Measurements from ENCODE around the gene SAMD1.
A peak's percentile ranks its signal among the peaks of the same experiment; 100 is the strongest.

Gene SAMD1

DNA sequence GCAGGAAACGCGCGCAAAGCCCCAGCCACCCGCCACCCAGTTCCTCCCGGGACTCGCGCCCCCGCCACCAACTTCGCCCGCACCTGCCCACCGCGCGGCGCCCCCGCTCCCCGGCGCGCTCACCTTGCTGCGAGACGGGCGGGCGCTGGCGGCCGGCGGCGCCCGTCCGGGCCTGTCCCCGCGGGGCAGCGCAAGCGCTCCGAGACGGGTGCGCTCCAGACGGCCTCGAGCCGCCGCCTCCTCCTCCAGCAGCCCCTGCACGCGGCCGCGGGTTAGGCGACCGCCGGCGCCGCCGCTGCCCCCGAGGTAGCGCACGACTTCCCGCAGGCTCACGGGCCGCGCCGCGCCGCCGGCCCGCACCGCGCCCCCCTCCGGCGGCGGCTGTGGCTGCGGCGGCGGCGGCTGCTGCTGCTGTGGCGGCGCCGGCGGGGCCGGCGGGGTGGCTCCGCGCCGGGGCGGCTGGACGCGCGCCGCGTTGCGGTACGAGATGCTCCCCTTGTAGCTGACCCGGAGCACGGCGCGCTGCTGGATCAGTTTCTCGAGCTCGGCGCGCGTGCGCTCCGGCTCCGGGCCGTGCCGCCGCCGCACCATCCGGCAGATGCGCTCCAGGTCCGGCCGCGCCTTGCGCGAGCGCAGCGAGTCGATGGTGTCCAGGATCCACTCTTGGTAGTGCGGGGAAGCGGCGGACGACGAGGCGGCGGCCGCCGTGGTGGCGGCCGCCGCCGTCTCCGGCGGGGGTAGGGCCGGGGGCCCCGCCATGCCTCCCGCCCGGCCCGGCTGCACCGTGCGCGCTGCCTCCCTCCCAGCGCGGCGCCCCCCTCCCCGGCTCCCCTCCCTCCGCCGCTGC lies 666 bp downstream of the SAMD1 start:
- peak; percentile 52 for DNase-seq (ENCODE audit: low spot score)

DNA sequence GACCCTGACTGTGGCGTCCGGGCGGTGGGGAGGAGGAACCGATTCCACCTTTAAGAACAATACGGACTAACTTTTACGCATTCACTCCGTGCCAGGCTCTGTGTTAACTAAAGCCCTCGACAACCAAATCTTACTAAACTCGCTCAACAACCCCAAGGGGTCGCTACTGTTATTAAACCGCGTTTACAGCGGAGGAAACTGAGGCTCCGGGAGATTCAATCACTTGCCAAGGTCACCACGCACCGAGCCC lies 1.2 kb downstream of the SAMD1 start:
- no peak for DNase-seq (ENCODE audit: low spot score)

DNA sequence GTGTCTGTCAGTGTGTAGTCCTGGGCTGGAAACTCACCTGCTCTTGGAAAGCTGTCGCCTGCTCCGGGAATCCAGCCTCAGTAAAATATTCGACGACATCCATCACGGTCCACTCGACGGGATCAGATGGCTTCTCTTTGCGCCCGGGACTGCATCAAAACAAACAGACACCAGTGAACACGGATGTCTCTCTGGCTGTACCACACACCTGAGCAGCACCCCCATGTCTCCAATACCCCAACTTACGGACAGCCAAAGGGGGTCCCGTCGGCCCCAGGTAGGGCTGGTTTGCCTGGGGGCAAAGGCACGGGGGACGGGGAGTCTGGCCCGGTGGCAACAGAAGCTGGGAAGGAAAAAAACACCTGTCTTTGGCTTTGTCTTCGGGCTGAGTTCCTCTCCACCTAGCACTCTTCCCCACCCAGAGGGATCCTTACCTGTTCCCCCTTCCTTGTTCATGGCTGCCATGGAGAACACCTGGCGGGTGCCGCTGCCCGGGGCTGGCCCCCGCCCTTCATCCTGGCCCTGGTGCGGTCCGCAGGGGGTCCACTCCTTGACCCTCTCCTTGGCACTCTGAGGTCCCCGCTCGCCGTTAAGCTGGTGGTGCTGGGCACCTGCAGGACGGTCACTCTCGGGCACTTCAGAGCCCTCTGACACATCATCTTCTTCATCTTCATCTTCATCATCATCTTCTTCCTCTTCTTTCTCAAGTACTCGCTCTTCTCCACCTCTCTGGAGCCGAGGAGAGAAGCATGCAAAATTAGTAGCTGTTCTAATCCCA lies 1.7 kb downstream of the SAMD1 start:
- no peak for DNase-seq (ENCODE audit: low spot score)

DNA sequence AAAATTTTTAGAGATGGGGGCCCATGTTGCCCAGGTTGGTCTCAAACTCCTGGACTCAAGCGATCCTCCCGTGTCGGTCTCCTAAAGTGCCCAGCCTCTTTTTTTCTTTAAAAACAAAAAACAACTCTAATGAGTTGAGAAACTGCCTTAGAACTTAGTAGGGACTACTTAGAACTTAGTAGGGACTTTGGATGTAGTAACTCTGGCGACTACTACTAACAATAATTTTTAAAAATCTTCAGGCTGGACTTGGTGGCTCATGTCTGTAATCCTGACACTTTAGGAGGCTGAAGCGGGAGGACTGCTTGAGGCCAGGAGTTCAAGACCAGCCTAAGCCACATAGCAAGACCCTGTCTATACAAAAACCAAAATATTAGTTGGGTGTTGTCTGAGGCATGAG lies 4.5 kb downstream of the SAMD1 start:
- DNase-seq (ENCODE audit: low spot score): no peak

DNA sequence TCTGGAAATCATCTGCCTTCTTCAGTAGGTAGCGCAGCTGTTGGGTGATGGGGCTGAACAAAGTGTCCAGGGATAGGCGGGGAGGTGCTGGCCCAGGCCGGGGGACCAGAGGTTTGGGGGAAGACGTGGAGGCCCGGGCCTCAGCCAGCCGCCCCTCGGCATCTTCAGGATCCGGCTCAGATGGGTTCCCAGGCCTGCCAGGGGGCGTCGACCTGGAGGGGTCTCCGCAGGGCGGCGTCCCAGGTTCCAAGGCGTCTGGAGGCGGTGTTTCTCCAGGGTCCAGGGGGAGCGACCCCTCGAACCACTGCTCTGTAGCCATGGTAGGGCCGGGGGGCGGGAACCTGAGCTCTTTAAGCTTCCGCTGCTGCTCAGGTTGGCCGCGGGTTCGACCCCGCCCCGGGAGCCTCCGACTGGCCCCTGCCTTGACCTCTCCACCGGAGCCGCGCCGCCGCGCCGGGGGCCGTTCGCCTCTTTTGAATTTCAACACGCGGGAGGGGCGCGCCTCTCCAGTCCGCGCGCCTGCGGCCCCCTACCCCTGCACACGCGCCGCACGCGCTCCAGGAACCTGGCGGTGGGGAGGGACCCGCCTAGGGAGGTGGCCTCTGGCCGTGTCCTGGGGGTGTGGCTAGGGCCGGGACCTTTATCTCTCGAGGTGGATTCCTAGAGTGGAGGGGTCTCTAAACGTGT lies 5.1 kb downstream of the SAMD1 start, which contains the start of gene C19orf67:
Gene C19orf67, minus strand, starts transcription at position 475 of the 687 bp plus-strand sequence. Its CDS starts 156 bp downstream, at position 319.
- DNase-seq (ENCODE audit: low spot score): no peak

DNA sequence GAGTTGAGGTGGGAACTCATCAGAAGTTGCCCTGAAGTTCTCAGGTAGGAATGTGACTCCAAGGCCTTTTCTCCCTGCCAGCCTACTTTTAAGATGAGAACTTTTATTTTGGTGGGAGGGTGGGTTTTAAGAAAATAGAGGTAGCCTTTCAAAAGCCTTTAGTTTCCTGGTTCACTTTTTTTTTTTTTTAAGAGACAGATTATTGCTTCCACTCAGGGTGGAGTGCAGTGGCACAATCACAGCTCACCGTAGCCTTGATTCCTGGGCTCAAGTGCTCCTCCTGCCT lies 7.9 kb downstream of the SAMD1 start:
- DNase-seq (ENCODE audit: low spot score): no peak

DNA sequence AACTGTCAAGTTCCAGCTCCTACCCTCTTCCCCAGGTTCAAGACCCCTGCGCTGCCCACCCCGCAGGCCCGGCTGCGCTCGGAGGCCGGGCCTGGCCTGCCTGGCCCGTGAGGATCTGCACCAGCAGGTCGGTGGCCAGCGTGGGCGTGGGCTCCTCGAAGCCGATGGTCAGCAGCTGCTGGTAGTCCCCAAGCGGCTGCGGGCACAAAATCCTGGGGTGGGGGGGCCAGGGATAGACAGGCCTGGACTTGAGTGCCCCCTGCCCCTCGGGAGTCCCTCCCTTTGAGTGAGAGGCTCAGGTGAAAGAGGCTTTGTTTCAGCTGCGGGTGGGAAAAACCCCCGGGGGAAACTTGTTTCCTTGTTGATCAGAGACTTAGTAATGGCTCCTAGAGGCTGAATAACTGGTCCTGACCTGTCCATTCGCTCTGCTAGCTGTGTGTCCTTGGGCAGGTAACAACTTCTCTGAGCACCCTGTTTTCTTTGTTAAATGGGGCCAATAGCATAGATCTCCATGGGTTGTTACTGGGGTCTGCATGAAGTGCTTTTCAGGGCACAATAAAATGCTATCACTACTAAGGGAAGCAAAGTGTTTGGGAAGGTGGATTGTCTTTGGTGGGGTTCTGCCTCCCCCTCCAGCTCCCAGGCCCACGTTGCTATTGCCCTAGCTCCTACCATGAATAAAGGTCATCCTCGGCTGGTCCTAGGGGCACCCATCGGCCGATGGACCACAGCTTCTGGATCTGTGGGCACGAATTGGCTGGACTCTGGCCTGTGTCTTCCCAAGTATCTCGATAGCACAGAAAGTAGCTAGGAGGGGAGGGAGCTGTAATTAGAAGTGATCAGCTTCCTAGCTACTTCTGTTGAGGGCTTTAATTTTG lies 8.5 kb downstream of the SAMD1 start:
- no peak for DNase-seq (ENCODE audit: low spot score)

DNA sequence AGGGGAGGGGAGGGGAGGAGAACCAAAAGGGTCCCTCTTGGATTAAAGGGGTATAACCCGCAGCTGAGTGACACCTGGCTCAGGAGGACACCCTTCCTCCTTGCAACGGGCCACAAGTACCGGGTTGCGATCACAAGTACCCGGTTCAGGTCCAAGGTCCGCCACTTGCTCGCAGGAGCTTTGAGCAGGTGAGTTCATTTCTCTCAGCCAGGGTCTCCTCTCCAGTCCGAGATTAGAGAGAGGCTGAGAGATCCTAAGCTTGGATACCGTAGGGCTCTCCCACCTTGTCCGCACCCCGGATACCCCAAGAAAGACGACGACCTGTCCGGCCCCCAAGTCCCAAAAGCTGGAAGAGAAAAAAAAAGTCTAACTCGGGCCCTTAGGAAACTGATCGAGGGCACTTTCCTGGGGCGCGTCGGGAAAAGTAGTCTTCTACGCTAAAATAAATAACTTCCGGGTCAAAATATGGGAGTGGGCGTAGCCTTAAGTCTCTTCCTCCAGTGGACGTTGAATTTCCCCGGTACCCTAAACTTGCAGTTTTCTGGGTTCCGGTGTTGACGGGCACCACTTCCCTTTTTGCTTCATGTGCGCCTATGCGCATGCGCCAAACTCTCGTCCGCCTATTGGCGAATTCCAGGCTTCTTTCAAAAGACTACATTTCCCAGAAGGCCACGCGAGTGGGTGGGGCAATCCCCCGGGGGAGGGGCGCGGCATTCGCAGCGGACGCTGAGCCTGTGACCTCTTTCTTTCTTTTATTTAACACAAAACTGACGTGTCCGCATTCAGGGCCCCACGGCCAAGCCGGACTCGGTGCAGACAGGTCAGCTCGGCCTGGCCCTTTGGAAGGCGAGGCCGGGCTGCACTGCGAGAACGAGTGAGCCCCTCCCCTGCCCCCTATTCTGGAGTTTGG lies 9.4 kb downstream of the SAMD1 start:
- DNase-seq (ENCODE audit: low spot score): peak; percentile 100

DNA sequence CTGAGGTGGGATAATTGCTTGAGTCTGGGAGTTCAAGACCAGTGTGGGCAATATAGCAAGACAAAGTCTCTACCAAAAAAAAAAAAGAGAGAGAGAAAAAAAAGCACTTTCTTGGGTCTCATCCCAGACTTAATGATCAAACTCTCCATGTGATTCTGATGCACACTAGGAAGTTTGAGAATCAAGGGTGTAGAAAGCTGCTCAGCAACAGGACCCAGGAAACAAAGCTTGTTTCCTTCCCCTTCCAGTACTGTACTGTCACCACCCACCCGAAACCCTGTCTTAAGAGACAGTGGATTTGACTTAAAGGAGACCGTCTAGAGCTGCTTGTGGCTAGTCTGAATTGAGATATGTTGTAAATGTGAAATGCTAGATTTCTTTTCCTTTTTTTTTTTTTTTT lies 12.1 kb downstream of the SAMD1 start:
- DNase-seq (ENCODE audit: low spot score): no peak

DNA sequence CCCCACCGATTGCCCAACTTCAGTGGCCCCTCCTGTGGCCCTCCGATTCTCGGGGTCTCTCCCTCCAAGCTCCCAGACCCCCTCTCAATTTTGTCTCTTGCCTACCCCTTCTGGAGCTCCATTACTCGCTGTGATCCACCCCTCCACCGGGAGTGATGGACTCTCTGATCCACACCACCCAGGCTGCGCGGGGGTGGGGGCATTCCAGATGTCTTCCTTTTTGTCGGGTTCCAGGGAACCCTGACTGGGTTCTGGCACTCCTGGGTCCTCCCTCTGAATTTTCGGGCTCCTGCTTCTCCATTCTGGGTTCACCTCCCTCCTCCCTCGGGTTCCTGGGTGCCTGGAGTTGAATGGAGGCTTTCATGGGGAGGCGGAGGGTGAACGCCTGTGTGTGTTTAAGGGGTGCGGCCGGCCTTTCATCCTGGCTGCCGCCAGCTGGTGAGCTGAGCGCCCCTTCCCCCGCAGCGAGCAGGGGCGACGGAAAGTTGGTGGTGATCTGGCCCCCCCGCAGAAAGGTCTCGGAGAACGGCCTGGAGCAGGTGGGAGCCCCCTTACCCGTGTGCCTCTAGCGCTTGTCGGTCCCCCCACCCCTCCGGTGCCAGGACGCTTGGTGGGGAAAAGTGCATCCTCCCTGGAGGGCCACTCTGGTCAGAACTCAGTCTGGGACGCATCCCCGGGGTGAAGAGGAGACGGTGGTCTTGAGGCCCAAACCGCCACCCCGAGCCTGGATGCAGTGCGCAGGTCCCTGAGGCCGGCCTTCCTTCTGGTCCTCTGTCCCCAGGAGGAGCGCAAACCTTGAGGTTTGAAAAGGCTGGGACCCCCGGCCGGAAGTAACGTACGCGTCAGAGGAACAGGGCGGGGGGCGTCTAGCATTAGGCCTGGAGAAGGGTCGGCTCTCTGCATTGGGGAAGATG lies 16.4 kb downstream of the SAMD1 start:
- peak; percentile 25 for DNase-seq (ENCODE audit: low spot score)

DNA sequence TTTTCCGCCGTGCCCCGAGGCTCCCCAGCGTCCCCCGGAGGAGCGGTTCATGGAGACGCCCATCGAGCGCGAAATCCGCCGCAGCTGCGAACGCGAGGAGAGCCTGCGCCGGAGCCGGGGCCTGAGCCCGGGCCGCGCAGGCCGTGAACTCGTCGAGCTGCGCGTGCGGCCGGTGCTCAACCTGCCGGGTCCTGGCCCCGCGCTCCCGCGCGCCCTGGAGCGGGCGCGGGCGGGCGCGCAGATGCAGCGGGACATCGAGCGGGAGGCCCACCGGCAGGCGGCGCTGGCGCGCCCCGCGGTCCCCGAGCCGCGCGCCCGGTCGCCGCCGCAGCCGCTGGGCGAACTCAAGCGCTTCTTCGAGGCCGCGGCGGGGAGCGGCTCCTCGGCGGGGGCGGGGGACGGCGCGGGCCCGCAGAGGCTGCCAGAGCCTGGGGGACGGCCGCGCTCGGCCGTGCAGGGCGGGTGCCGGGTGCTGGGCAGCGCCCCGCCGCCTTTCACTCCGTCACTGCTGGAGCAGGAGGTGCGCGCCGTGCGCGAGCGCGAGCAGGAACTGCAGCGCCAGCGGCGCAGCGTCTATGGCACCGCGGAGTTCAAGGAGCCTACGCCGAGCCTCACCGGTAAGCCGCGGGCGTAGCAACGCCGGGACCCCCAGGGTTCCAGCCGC lies 17.2 kb downstream of the SAMD1 start:
- DNase-seq (ENCODE audit: low spot score): peak; percentile 79

DNA sequence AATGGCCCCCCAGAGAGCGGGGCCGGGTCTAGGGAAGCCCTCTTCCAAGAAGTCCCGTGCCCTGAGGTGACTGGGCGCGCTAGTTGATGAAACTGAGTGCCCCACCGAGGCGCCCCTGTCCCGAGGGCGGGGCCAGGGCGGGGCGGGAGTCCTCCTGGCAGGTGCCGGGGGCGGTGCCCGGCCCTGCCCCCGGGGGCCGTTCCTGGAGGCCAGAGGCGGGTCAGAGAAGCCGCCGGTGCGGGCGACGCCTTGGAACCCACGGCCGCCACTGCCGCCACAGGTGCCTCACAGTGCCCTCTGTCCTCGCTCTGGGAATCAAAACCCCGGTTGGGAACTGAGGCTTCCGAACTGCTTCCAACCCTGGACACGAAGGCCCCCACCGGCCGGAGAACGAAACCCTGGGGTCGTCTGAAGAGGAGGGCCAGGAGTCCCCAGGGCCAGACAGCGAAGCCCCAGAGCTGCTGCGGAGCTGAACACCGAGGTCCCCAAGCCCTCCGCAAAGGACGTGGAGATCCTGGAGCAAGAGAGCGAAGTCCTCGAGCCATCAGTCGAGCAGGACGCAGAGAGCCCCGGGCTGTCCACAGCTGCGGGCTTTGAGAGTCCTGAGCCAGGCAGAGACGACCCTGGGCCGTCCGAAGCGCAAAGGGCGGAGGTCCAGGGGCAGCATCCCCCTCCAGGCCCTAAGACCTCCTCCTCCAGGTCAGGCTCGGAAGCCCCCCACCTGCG lies 17.9 kb downstream of the SAMD1 start, which contains the start of gene MISP3:
Gene MISP3, plus strand, starts transcription at position 252 of the 726 bp plus-strand sequence. CDS start 524 bp downstream, outside the sequence.
- DNase-seq (ENCODE audit: low spot score): no peak

DNA sequence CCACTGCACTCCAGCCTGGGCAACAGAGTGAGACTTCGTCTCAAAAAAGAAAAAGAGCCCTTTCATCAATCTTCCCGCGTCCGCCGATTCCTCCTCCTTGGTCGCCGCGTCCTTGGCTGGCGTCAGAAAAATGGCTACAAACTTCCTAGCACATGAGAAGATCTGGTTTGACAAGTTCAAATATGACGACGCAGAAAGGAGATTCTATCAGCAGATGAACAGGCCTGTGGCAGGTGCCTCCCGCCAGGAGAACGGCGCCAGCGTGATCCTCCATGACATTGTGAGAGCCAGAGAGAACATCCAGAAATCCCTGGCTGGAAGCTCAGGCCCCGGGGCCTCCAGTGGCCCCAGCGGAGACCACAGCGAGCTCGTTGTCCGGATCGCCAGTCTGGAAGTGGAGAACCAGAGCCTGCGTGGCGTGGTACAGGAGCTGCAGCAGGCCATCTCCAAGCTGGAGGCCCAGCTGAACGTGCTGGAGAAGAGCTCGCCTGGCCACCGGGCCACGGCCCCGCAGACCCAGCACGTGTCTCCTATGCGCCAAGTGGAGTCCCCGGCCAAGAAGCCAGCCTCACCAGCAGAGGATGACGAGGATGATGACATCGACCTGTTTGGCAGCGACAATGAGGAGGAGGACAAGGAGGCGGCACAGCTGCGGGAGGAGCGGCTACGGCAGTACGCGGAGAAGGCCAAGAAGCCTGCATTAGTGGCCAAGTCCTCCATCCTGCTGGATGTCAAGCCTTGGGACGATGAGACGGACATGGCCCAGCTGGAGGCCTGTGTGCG lies 20.1 kb downstream of the SAMD1 start:
- DNase-seq (ENCODE audit: low spot score): no peak

DNA sequence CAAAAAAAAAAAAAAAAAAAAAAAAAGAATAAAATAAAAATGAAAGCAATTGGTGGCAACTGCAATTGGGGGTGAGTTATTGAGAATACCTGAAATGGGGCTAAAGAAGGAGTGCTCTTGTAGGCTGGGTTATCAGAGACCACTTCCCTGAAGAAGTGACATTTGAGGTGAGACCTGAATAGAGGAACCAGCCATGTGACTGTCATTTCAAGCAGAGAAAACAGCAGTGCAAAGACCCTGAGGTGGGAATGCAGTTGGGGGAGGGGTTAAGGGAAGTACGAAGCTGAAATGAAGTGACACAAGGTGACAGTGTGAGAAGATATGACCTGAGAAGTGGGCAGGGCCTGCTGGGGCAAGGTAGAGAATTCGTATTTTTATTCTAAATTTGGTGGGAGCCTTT lies 24.4 kb downstream of the SAMD1 start:
- no peak for DNase-seq (ENCODE audit: low spot score)

DNA sequence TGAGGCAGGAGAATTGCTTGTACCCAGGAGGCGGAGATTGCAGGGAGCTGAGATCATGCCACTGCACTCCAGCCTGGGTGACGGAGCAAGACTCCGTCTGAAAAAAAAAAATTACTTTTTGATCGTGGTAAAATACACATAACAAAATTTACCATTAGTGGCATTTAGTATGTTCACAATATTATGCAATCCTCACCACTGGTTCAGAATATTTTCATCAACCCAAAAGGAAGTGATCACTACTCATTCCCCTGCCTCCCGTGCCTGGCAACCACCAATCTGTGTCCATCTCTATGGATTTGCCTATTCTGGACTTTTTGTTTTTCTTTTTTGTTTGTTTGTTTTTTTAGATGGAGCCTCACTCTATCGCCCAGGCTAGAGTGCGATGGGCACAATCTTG lies 27.4 kb downstream of the SAMD1 start:
- DNase-seq (ENCODE audit: low spot score): no peak

DNA sequence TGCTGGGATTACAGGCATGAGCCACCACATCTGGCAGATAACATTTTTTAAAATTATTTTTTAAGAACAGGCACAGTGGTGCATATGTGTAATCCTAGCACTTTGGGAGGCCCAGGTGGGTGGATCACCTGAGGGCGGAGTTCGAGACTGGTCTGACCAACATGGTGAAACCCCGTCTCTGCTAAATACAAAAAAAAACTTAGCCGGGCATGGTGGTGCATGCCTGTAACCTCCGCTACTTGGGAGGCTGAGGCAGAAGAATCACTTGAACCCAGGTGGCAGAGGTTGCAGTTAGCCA lies 28.0 kb downstream of the SAMD1 start:
- DNase-seq (ENCODE audit: low spot score): no peak

DNA sequence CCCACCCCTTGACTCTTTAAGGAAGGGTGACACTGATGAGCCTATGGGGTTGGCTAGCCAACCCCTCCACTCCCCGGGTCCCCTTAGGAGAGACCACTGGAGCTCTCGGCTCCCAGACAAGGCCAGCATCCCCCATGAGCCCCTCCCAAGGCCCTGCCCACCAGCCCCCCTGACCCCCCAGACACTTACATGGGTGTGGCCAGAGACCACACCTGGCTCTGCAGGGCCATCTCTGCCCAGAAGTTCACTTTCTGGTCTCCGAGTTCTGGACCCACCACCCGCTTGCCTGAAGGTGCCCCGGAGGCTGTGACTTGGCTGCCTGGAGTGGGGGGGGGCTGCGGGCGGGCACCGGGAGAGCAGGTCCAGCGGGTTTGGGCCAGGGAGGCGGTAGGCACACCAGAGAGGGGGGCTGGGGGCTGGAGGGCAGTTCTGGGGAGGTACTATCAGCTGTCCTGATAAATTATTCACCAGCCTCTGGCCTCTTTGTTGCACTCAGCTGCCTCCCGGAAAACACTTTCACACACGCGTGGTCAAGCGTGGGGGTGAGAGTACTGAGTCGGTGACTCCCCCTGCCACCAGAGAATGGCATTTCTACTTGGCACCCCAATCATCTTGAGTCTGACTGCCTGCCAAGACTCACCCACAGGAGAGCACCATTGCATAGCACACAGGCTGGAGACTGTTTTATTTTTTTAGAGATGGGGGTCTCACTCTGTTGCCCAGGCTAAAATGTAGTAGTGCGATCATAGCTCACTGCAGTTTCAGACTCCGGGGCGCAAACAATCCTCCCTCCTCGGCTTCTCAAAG lies 28.6 kb downstream of the SAMD1 start, which contains the start of gene PALM3:
Gene PALM3, minus strand, starts transcription at position 326 of the 807 bp plus-strand sequence. Its CDS starts 96 bp downstream, at position 230.
- no peak for DNase-seq (ENCODE audit: low spot score)

Measured in hematopoietic multipotent progenitor cell treated with erythropoietin and hydrocortisone succinate and interleukin-3 and kit ligand, for 15 days (in vitro differentiated cells).